ENCODE data around the gene NPR3.

Gene NPR3

DNA sequence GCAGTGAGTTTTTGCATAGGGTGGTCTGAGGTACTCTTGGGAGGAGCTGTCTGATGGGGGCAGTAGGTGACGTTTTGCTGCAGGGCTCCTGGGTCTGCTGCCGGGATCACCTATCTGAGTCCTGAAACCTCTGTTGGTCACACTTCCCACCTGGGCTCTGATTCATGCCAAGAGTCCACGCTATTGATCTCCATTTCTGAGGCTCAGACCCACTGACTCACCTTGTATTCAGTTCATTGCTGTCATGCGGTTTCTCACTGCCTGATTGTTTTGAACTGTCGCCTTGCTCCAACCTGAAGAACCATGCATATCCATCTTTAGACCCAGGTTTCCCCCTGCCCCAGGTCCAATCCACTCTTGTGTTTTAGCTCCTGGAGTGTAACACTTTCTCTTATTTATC is 101.3 kb downstream of the NPR3 start:
- peak; percentile 22 for DNase-seq (ENCODE audit: low read depth)
- no peak for TF ChIP-seq CTCF (IDR thresholded peaks at IDR 0.05; ENCODE audit: insufficient read depth, low read depth, low read length, missing control alignments)
- H3K4me3 ChIP-seq (ENCODE audit: low read length), result no peak overlapping the region

GRCh38 chr5:32814141-32814540 is 103.0 kb downstream of the NPR3 start:
- DNase-seq (ENCODE audit: low read depth), result no peak
- H3K4me3 ChIP-seq (ENCODE audit: low read length), result no peak overlapping the region
- TF ChIP-seq CTCF (IDR thresholded peaks at IDR 0.05; ENCODE audit: insufficient read depth, low read depth, low read length, missing control alignments), result no peak

GRCh38 chr5:32814620-32815019 is 103.5 kb downstream of the NPR3 start:
- no peak for TF ChIP-seq CTCF (IDR thresholded peaks at IDR 0.05; ENCODE audit: insufficient read depth, low read depth, low read length, missing control alignments)
- DNase-seq (ENCODE audit: low read depth), result peak; percentile 70
- no peak overlapping the region for H3K4me3 ChIP-seq (ENCODE audit: low read length)

DNA sequence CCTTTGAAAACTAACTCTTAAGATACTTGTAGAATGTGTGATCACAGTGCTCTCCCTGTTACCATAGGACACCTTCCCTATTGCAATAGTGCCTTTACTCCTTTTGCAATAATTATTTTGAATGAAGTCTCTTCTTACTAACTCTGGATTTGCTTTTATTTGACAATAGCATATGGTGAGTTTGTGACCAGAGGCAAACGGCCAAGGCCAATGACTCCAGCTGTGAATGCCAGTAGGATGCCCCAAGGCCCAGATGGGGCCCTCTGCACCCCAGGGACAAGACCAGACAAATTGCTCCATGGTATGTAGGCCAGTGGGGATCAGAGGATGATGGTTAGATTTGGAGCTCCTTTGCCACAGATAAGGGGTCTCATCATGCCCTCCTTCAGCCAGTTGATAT is 116.9 kb downstream of the NPR3 start:
- H3K4me3 ChIP-seq (ENCODE audit: low read length), result no peak overlapping the region
- no peak for TF ChIP-seq CTCF (IDR thresholded peaks at IDR 0.05; ENCODE audit: insufficient read depth, low read depth, low read length, missing control alignments)
- no peak for DNase-seq (ENCODE audit: low read depth)

- TF ChIP-seq CTCF (IDR thresholded peaks at IDR 0.05; ENCODE audit: insufficient read depth, low read depth, low read length, missing control alignments), result no peak
- DNase-seq (ENCODE audit: low read depth), result peak; percentile 33
- no peak overlapping the region for H3K4me3 ChIP-seq (ENCODE audit: low read length)
Measured at GRCh38 chr5:32828492-32828891, 117.4 kb downstream of the NPR3 start.

- TF ChIP-seq CTCF (IDR thresholded peaks at IDR 0.05; ENCODE audit: insufficient read depth, low read depth, low read length, missing control alignments), result no peak
- no peak for DNase-seq (ENCODE audit: low read depth)
- H3K4me3 ChIP-seq (ENCODE audit: low read length), result no peak overlapping the region
Measured at GRCh38 chr5:32831624-32832023, 120.5 kb downstream of the NPR3 start.

GRCh38 chr5:32833127-32833526 is 122.0 kb downstream of the NPR3 start:
- no peak for TF ChIP-seq CTCF (IDR thresholded peaks at IDR 0.05; ENCODE audit: insufficient read depth, low read depth, low read length, missing control alignments)
- DNase-seq (ENCODE audit: low read depth), result no peak
- no peak overlapping the region for H3K4me3 ChIP-seq (ENCODE audit: low read length)
